DOHH2 (cell line): Measurements from ENCODE around the gene C6orf47.

ENCODE experiments used
- CTCF ChIP-seq: fragments of 200-600 bp; sonication (generic); IDR thresholded peaks from one replicate; pipeline ENCODE4 v1.5.1; 2014; ENCODE audit warnings: antibody characterized with exemption, mild to moderate bottlenecking, low read depth, low read length; ENCODE audit not compliant: poor library complexity, severe bottlenecking
- EZH2phosphoT487 ChIP-seq: fragments of 200-600 bp; sonication (generic); IDR thresholded peaks from 2 replicates; pipeline ENCODE4 v1.6.1; 2017; ENCODE audit warnings: borderline replicate concordance, mild to moderate bottlenecking, antibody characterized with exemption, low read length, moderate library complexity, mixed read lengths

GRCh38 chr6:31619805-31620585 is 40.6 kb downstream of the C6orf47 start:
- TF ChIP-seq CTCF (no peak), EZH2phosphoT487 (no peak)
